Activated CD8-positive, alpha-beta T cell treated with anti-CD3 and anti-CD28 coated beads, Interleukin-2, amount 10 ng/mL, durations not matched to agents 7 days and 5 days (primary cell): ENCODE results near the gene VWCE. TPM values are rescaled to one million over a fixed set of nuclear protein-coding genes. Genes with fewer than 3 reads are reported as not detected.
"Not testable (repeated sequence)": the region's sequence is repeated elsewhere in the genome, so short reads cannot be mapped to it uniquely, and the experiment has no call there.

Source experiments
- ATAC-seq: fragments of 150-1000 bp; cut with Tn5 transposase; one replicate; pipeline ENCODE4 v1.10.0; 2021; ENCODE audit warnings: moderate library complexity
- CTCF ChIA-PET: fragments of 350-600 bp; sonication (Branson Sonifier 250); formaldehyde crosslinking; loops from one replicate; lab custom pipeline; 2021; ENCODE audit warnings: antibody characterized with exemption; lab: Charles Lee
- POLR2A ChIA-PET: fragments of 350-600 bp; sonication (Branson Sonifier 250); formaldehyde crosslinking; loops from one replicate; lab custom pipeline; 2021; ENCODE audit warnings: antibody characterized with exemption; lab: Charles Lee
- DNase-seq: peaks from one replicate; pipeline ENCODE4 v3.0.0-alpha.2; 2020
- H3K27ac Mint-ChIP-seq: one replicate; pipeline ENCODE4 v1.8.0; 2021; ENCODE audit warnings: mild to moderate bottlenecking, mixed read lengths
- H3K27me3 Mint-ChIP-seq: one replicate; pipeline ENCODE4 v1.8.0; 2021; ENCODE audit warnings: low read depth, mixed read lengths
- H3K36me3 Mint-ChIP-seq: one replicate; pipeline ENCODE4 v1.8.0; 2021; ENCODE audit warnings: low read depth, mixed read lengths
- H3K4me1 Mint-ChIP-seq: one replicate; pipeline ENCODE4 v1.8.0; 2021; ENCODE audit warnings: low read depth, mixed read lengths
- H3K4me3 Mint-ChIP-seq: one replicate; pipeline ENCODE4 v1.8.0; 2021; ENCODE audit warnings: mild to moderate bottlenecking, mixed read lengths
- H3K9me3 Mint-ChIP-seq: one replicate; pipeline ENCODE4 v1.8.0; 2022; ENCODE audit warnings: mixed read lengths; ENCODE audit not compliant: insufficient read depth
- total RNA-seq, 2 experiments: library from RNA; stranded (reverse); gene quantifications; one replicate each; pipeline ENCODE4 v1.2.3, GENCODE V29; 2021

VWCE gene
- total RNA-seq, 2 experiments from 2014 or later: 2.2 to 3.3 TPM

- H3K4me3 Mint-ChIP-seq, H3K4me1 Mint-ChIP-seq, CTCF ChIA-PET, H3K9me3 Mint-ChIP-seq, DNase-seq, POLR2A ChIA-PET, ATAC-seq, H3K27me3 Mint-ChIP-seq, H3K27ac Mint-ChIP-seq, H3K36me3 Mint-ChIP-seq: not testable (repeated sequence)
Measured at GRCh38 chr11:61248071-61248470, 47.0 kb downstream of the VWCE start.

- H3K27ac Mint-ChIP-seq, CTCF ChIA-PET, H3K36me3 Mint-ChIP-seq, H3K27me3 Mint-ChIP-seq, ATAC-seq, POLR2A ChIA-PET, H3K4me1 Mint-ChIP-seq, H3K9me3 Mint-ChIP-seq, DNase-seq, H3K4me3 Mint-ChIP-seq: not testable (repeated sequence)
Measured at GRCh38 chr11:61245284-61245964, 49.7 kb downstream of the VWCE start.

GRCh38 chr11:61241526-61241925 lies 53.6 kb downstream of the VWCE start:
- H3K9me3 Mint-ChIP-seq, DNase-seq, POLR2A ChIA-PET, H3K27ac Mint-ChIP-seq, H3K36me3 Mint-ChIP-seq, H3K4me1 Mint-ChIP-seq, H3K27me3 Mint-ChIP-seq, ATAC-seq, H3K4me3 Mint-ChIP-seq, CTCF ChIA-PET: not testable (repeated sequence)

DNA sequence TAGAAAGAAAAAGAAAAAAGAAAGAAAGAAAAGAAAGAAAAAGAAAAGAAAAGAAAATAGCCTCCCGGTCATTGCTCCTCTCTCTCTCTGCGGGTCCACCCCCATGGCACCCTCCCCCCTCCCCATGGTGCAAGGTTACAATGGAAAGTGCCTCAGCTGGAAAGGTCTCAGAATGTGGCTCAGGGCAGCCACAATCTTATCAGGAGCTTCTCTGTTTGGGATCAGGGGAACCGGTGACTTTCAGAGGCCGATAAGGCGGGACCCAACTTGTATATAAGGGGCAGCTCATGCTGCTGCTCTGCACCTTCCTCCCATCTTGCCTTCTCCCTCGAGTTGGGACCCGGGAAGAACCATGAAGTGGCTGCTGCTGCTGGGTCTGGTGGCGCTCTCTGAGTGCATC lies 54.2 kb downstream of the VWCE start, which contains the start of gene PGA5:
Gene PGA5, plus strand, starts transcription at position 301 of the 400 bp plus-strand sequence. Its CDS starts 52 bp downstream, at position 353.
- POLR2A ChIA-PET, H3K9me3 Mint-ChIP-seq, H3K4me3 Mint-ChIP-seq, CTCF ChIA-PET, H3K27me3 Mint-ChIP-seq, ATAC-seq, H3K36me3 Mint-ChIP-seq, H3K27ac Mint-ChIP-seq, DNase-seq, H3K4me1 Mint-ChIP-seq: not testable (repeated sequence)

DNA sequence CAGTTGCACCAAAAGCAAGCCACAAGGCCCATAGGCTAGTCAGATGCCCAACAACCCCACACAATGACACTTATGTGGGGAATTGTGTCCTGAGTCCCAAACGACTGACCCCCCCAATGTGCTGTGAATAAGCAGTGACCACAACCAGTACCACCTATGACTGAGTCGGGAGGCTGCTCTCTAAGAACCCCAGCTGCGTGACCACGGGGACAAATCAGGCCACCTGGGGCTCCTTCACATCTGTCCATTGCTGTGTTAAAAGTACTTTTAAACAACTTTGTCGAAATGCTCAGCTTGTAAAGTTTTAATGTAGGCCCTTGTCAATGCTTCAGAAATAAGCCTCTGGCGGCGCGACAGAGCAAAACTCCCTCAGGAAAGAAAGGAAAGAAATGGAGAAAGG lies 54.8 kb downstream of the VWCE start:
- POLR2A ChIA-PET, ATAC-seq, H3K9me3 Mint-ChIP-seq, CTCF ChIA-PET, H3K27me3 Mint-ChIP-seq, H3K36me3 Mint-ChIP-seq, H3K4me1 Mint-ChIP-seq, H3K27ac Mint-ChIP-seq, DNase-seq, H3K4me3 Mint-ChIP-seq: not testable (repeated sequence)

DNA sequence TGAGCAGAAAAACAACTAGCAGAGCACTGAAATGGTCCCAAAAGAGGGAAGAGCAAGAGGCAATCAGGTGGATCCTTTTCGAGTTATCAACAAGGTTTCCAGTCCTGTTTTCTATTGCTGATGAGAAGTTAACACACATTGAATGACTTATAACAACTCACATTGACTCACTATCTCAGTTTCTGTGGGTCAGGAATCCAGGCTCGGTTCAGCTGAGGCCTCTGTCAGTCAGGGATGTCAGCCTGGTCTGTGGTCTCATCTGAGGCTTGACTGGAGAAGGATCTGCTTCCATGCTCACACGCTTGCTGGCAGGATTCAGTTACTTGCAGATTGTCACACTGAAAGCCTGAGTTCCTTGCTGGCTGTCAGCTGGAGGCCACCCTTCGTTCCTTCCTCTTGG lies 58.0 kb downstream of the VWCE start:
- ATAC-seq, H3K27me3 Mint-ChIP-seq, POLR2A ChIA-PET, H3K4me3 Mint-ChIP-seq, H3K36me3 Mint-ChIP-seq, CTCF ChIA-PET, H3K4me1 Mint-ChIP-seq, H3K9me3 Mint-ChIP-seq, H3K27ac Mint-ChIP-seq, DNase-seq: not testable (repeated sequence)

GRCh38 chr11:61232548-61233145 lies 62.5 kb downstream of the VWCE start:
- H3K9me3 Mint-ChIP-seq, CTCF ChIA-PET, DNase-seq, H3K27me3 Mint-ChIP-seq, H3K27ac Mint-ChIP-seq, H3K36me3 Mint-ChIP-seq, H3K4me3 Mint-ChIP-seq, H3K4me1 Mint-ChIP-seq, POLR2A ChIA-PET, ATAC-seq: not testable (repeated sequence)

DNA sequence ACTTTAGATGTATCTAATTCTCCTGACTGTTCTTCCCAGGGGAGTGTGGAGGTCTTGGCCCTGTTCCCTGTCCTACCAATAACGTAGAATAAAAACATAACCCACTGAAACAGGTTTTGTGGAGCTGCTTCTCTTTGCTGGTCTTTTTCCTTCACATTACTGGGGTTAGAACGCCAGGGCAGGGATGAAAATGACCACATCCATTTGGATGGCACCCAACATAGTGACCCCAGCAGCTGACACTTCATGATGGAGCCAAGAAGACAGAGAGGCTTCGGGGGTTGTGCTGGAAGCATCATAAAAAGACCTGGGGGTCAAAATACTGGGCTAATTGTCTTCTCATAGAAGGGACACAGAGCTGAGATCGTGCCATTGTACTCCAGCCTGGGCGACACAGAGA lies 63.5 kb downstream of the VWCE start:
- DNase-seq, H3K4me3 Mint-ChIP-seq, POLR2A ChIA-PET, ATAC-seq, H3K27me3 Mint-ChIP-seq, H3K4me1 Mint-ChIP-seq, H3K9me3 Mint-ChIP-seq, CTCF ChIA-PET, H3K36me3 Mint-ChIP-seq, H3K27ac Mint-ChIP-seq: not testable (repeated sequence)

DNA sequence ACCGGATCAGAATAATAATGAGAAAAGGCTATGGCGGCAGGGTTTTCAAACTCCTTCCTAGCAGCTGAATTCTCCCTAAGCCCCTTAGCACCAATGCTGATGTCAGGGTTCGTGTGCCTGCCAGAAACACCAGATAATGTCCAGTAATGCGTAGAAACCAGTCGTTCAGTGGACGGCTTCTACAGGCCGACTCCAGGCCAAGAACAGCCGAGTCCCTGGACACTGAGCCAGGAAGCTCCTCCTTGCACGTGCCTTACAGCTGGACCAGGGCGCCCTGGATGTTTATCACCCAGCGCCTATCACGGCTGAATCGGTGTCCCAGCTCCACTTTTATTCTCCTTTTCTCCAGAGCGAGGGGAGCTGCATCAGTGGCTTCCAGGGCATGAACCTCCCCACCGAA lies 64.1 kb downstream of the VWCE start:
- CTCF ChIA-PET, H3K27ac Mint-ChIP-seq, ATAC-seq, H3K9me3 Mint-ChIP-seq, H3K4me1 Mint-ChIP-seq, DNase-seq, POLR2A ChIA-PET, H3K4me3 Mint-ChIP-seq, H3K27me3 Mint-ChIP-seq, H3K36me3 Mint-ChIP-seq: not testable (repeated sequence)

- H3K4me3 Mint-ChIP-seq, DNase-seq, CTCF ChIA-PET, POLR2A ChIA-PET, H3K9me3 Mint-ChIP-seq, ATAC-seq, H3K27me3 Mint-ChIP-seq, H3K4me1 Mint-ChIP-seq, H3K27ac Mint-ChIP-seq, H3K36me3 Mint-ChIP-seq: not testable (repeated sequence)
Measured at GRCh38 chr11:61229458-61229857, 65.7 kb downstream of the VWCE start.

GRCh38 chr11:61226457-61227137 lies 68.5 kb downstream of the VWCE start:
- H3K27ac Mint-ChIP-seq, H3K4me1 Mint-ChIP-seq, CTCF ChIA-PET, ATAC-seq, H3K27me3 Mint-ChIP-seq, H3K4me3 Mint-ChIP-seq, H3K9me3 Mint-ChIP-seq, POLR2A ChIA-PET, H3K36me3 Mint-ChIP-seq, DNase-seq: not testable (repeated sequence)

DNA sequence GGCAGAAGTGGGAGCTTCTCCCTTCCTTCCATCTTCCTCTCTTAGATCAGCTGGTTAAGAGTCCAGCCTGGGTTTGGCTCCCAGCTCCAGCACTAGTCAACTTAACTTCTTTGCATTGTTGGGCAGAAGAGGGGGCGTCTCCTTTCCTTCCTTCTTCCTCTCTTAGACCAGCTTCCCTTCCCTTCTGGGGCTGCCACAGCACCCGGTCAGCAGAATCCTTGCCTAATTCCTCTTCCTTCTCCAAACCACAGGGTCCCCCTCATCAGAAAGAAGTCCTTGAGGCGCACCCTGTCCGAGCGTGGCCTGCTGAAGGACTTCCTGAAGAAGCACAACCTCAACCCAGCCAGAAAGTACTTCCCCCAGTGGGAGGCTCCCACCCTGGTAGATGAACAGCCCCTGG lies 72.4 kb downstream of the VWCE start:
- DNase-seq, H3K36me3 Mint-ChIP-seq, POLR2A ChIA-PET, CTCF ChIA-PET, H3K4me1 Mint-ChIP-seq, ATAC-seq, H3K27ac Mint-ChIP-seq, H3K4me3 Mint-ChIP-seq, H3K9me3 Mint-ChIP-seq, H3K27me3 Mint-ChIP-seq: not testable (repeated sequence)
